Hematopoietic multipotent progenitor cell treated with erythropoietin and hydrocortisone succinate and interleukin-3 and kit ligand, for 8 days (in vitro differentiated cells): Measurements from ENCODE around the gene KRTAP2-3.

Experiments used
- DNase-seq: peaks from one replicate; pipeline ENCODE4 v3.0.0-alpha.2; 2015

The KRTAP2-3 gene

GRCh38 chr17:41026715-41027471, 33.0 kb downstream of the KRTAP2-3 start, which contains the start of gene KRTAP1-5:
TSS of gene KRTAP1-5 (minus strand) at chr17:41027208. CDS start at chr17:41027155, 53 bp downstream.
- no peak for DNase-seq

- DNase-seq, result no peak
These were observed 35.2 kb downstream of the KRTAP2-3 start for GRCh38 chr17:41024697-41025096.

DNA sequence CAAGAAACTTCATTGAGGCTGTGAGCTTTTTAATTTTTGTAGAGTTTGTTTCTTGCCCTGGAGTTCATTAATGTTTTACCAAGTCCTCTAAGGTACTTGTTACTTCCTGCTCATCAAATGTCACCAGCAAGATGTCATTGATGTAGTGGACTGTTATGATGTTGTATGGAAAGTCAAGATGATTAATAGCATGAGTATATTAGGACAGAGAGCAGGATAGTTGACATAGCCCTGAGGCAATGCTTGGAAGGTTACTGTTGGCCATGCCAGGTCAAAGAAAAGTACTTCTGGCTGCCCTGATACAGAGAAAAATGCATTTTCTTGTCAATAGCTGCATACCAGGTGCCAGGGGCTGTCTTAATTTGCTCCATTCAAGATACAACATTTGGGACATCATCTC, 39.6 kb downstream of the KRTAP2-3 start:
- DNase-seq, result no peak

DNA sequence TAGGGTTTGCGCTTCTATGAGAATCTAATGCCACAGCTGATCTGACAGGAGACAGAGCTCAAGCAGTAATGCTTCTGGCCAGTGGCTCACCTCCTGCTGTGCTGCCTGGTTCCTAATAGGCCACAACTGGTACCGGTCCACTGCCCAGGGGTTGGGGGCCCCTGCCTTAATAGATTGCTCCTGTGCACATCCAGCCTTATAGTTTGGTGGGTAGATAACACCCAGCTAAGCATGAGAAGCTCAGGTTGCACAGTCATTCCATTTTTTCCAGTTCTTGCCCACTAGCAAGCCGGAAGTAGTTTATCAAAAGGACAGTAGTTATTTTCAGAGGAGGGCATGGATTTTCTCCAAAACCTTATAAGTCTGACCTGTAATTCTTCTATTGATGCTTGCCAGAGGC, 40.5 kb downstream of the KRTAP2-3 start:
- no peak for DNase-seq

DNA sequence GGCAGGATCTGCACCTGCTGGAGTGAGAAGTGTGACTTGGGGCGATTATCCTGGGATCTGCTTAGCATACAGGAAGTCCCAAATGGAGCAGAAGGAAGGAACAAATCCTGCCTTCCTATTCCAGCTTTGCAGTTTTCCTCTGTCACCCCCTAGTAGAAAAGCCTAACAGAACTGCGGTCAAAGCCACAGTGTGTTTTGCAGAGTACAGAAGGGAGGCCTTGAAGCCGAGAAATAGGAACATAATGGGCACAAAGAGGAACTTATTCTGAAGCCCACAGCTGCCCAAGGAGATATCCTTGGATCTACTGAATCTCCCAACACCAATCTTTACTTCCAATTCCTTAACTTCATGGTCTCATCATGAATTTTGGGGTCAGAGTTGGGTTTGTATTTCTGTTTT, 41.4 kb downstream of the KRTAP2-3 start:
- no peak for DNase-seq

- DNase-seq, result no peak
These were observed 43.2 kb downstream of the KRTAP2-3 start for GRCh38 chr17:41016578-41017215.

DNA sequence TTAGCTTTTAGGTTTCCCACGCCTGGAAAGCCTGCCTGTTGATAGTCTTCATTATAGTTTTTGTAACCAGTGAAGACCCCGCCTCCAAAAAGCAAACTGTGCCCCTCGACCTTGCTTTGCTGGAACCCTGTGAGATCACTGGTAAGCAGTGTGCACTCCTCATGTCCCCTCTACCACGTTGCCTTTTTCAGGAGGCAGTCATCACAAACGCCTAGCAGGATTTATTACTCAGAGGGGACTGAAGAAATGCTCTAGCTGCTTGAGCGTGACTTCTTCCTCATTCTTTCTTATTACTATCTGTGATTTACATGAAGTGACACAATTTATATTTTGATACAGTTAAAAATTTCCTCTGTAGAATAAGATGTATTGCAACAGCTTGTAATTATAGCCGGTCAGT, 44.5 kb downstream of the KRTAP2-3 start:
- no peak for DNase-seq

- DNase-seq, result no peak
These were observed 46.3 kb downstream of the KRTAP2-3 start for GRCh38 chr17:41013606-41014005.

DNA sequence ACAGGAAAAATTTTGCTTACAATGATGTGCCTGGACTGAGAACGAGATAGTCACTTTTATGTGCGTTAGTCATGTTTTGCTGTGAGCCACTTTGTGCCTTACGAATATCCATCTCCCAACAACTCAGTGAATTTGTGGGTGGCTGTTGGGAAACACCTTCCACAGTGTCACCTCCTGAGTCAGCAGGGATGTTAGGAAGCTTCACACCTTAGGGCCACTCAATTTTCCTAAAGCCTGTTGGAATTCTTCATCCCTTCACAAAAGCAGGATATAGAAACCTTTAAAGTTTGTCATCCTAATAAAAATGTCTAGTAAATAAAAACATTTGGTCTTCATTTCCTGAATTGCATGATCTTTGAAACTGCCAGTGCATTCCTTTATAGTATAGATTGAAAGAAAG, 46.7 kb downstream of the KRTAP2-3 start:
- DNase-seq, result no peak

- DNase-seq, result no peak
These were observed 47.4 kb downstream of the KRTAP2-3 start for GRCh38 chr17:41012326-41013120.

GRCh38 chr17:41010441-41010840, 49.5 kb downstream of the KRTAP2-3 start:
- DNase-seq, result no peak

DNA sequence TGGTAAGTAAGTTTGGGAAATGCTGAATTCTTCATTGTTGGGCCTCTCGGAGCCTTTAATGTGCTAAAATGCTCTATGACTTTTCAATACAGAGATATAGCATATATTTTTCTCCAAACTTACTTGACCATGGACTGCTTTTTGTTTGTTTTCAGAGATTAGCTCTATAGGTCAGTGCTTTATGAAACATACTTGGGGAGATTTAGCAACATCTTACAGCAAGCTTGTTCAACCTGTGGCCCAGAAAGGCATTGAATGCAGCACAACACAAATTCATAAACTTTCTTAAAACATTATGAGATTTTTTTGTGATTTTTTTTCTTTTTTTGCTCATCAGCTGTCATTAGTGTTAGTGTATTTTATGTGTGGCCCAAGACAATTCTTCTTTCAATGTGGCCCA, 50.0 kb downstream of the KRTAP2-3 start:
- no peak for DNase-seq

DNA sequence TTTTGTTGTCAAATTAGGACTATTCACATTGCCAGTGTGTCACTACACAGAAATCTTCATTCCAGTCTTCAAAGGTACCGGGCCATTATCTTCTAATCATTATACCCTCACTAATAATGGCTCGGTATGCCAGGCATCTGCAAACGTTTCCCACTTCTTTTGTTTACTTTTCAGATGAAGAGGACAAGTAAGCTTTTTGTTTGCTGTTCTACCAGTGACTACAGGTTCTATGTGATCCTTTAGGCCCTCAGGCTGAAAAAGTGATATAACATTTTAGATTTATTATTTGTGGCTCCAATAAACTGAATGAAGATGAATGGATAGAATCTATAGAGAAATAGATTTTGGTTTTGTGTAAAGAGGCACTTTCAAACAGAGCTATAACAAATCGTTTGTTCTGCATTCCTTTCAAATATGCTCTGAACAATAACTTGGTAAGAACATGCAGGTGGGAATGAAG, 50.6 kb downstream of the KRTAP2-3 start:
- DNase-seq, result no peak
